Stimulated activated CD4-positive, alpha-beta T cell treated with anti-CD3 and anti-CD28 coated beads, Interleukin-4, amount 100 ng/mL, for 24 hours (primary cell): ENCODE measurements around the gene CRYBA1.
"Not testable (repeated sequence)": the region's sequence is repeated elsewhere in the genome, so short reads cannot be mapped to it uniquely, and the experiment has no call there.

Experiments used
- DNase-seq: peaks from one replicate; pipeline ENCODE4 v3.0.0-alpha.2; 2020

CRYBA1 gene

GRCh38 chr17:29238133-29238850 is 8.4 kb upstream of the CRYBA1 start:
- no peak for DNase-seq

GRCh38 chr17:29240477-29240876 is 6.2 kb upstream of the CRYBA1 start:
- no peak for DNase-seq

GRCh38 chr17:29240968-29241963 is 5.4 kb upstream of the CRYBA1 start:
- no peak for DNase-seq

- DNase-seq: no peak
Observed at GRCh38 chr17:29242051-29242450, 4.6 kb upstream of the CRYBA1 start.

DNA sequence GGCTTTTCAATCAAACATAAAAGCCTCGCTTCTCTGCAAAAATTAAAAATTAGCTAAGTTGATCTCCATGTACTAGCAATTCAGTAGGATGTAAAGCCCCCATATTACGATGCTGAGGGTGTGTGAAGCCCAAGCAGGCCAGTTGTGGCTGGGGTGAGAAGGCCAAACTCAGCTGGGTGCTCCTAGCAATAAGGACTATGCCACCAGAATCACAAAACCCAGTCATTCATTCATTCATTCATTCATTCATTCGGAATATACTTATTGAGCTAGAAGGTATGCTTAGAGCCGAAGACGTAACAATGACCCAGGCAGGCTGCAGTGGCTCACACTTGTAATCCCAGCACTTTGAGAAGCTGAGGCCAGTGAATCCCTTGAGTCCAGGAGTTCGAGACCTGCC is 3.9 kb upstream of the CRYBA1 start:
- no peak for DNase-seq

GRCh38 chr17:29243792-29244191 is 2.9 kb upstream of the CRYBA1 start:
- no peak for DNase-seq

DNA sequence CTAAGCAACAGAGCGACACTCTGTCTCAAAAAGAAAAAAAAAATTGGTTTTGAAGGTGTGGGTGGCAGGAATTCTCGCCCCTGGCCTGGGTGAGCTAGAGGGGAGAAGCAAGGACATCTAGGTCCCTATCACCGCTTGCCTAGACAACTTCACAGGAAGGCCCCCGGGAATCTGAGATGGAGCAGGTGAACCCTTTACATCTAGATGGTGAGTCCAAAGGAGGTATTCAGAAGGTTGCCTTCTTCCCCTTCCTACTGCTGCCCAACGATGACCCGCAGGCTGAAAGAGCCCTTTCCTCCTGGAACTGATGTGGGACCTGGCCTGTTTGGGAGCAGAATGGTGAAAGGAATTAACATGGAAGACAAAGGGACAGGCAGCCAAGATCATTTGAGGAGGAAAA is 1.3 kb upstream of the CRYBA1 start:
- DNase-seq: no peak

GRCh38 chr17:29247219-29247618 is 560 bp downstream of the CRYBA1 start:
- no peak for DNase-seq

- DNase-seq: no peak
Observed at GRCh38 chr17:29248845-29249244, 2.2 kb downstream of the CRYBA1 start.

GRCh38 chr17:29250666-29251065 is 4.0 kb downstream of the CRYBA1 start:
- DNase-seq: no peak

DNA sequence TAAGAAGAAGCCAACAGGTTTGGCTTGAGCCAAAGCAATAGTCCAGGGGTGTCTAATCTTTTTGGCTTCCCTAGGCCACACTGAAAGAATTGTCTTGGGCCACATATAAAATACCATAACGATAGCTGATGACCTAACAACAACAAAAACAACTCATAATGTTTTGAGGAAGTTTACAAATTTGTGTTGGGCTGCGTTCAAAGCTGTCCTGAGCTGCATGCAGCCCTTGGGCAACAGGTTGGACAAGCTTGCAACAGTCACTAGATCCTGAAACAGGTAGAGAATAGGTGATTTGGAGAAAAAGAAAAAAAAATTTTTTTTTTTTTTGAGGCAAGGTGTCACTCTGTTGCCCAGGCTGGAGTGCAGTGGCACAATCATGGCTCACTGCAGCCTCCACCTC is 4.5 kb downstream of the CRYBA1 start:
- DNase-seq: no peak

- DNase-seq: no peak
Observed at GRCh38 chr17:29252101-29252791, 5.6 kb downstream of the CRYBA1 start.

DNA sequence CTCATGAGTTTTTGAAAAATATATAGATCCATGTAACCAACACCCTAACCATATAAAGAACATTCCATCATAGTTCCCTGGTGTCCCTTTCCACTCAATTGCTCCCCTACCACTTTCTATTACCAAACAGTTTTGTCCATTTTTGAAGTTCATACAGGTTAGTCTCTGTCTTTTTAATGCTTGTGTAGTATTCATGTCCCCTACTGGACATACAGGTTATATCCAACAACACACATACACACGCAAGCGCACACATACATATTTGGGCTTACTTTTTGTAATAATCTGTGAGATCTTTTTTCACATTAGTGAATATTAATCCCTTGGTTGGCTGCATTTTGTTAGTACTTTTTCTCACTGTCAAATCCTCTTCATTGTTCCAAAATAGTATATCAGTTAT is 6.4 kb downstream of the CRYBA1 start:
- DNase-seq: no peak

DNA sequence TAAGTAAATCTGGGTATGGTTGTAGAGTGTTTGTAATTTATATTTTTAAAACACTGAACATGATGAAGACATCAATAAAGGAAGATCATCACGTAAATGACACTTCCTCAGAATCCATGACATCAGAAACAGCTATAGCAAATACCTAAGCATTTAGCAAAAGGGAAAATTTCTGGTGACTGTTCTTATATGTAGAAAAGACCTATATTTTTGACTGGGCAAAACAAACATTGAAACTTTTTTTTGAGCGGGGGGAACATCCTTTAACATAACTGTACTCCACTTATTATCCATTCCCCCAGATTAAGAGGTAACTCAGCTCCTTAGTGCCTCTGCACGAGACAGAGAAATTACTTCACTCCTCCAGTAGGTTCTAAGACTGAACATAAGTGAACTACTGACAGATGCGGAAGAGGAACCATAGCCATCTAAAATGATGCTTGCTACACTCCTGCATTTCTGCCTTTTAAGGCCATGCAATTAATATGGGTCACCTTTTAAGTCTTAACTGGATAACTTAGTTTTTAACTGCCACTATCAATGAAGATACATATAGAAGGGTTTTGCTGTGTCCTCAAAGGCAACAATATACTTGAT is 9.4 kb downstream of the CRYBA1 start:
- DNase-seq: no peak

GRCh38 chr17:29256735-29257466 is 10.2 kb downstream of the CRYBA1 start:
- DNase-seq: no peak

GRCh38 chr17:29257756-29258155 is 11.1 kb downstream of the CRYBA1 start:
- DNase-seq: no peak

DNA sequence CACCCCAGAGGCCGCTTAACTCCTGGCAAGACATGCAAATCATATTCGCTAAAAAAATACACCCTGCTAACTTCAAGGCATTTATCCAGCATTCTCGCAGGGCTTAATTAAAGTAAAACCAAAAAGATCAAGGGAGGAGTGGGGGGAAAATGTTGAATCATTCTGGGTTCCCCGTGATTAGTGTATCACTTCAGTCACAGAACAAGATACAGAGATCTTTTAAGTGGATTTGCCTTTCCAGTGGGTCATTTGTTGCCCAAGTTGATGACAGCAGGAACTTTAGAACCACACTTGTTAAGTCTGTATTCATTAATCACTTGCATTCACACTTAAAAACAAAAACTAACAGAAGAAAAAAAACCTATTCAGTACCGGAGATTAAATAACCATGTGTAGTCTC is 17.3 kb downstream of the CRYBA1 start:
- DNase-seq: no peak

DNA sequence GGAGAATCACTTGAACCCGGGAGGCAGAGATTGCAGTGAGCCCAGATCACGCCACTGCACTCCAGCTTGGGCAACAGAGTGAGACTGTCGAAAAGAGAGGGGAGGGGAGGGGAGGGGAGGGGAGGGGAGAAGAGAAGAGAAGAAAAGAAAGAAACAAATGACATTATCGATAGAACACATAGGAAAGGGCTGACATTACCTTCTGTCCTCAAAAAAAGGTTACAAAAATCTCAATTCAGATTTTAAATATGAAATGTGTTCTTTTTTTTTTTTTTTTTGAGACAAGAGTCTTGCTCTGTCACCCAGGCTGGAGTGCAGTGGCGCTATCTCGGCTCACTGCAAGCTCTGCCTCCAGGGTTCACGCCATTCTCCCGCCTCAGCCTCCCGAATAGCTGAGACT is 25.3 kb downstream of the CRYBA1 start:
- not testable (repeated sequence) for DNase-seq

GRCh38 chr17:29273924-29274323 is 27.3 kb downstream of the CRYBA1 start:
- DNase-seq: no peak

DNA sequence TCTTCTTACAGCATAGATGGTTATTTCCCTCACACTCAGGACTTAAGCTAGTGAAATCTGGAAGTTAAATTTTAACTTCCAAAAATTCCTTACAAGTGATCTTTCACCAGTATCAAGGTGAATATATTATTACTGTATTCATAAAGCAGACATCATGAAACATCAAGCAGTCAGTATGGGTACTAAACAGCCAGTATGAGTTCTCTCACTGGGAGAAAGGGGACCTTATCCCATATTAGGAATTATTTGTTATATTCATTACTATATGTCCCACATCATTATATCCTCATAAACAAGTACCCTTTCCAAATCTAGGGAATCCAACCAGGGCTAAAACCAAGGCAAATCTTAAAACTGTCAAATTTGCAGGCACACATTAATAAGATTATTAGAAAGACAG is 32.0 kb downstream of the CRYBA1 start:
- DNase-seq: no peak

DNA sequence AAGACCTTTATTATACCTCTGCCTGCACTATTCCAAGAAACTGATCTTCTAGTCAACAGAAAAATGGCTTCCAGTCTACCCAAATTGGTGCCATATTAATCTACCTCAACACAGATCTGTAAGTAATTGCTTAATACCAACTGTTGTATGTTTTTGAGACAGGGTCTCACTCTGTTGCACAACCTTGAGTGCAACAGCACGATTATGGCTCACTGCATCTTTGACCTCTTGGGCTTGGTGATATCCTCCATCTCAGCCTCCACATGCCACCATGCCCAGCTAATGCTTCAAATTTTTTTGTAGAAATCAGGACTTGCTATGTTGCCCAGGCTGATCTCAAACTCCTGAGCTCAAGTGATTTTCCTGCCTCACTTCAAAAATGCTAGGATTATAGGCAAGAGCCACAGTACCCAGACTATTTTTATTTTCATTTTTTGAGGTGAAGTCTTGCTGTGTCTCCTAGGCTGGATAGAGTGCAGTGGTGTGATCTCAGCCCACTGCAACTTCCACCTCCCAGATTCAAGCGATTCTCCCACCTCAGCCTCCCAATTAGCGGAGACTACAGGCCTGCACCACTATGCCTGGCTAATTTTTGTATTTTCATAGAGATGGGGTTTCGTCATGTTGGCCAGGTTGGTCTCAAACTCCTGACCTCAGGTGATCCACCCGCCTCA is 32.9 kb downstream of the CRYBA1 start:
- no peak for DNase-seq

DNA sequence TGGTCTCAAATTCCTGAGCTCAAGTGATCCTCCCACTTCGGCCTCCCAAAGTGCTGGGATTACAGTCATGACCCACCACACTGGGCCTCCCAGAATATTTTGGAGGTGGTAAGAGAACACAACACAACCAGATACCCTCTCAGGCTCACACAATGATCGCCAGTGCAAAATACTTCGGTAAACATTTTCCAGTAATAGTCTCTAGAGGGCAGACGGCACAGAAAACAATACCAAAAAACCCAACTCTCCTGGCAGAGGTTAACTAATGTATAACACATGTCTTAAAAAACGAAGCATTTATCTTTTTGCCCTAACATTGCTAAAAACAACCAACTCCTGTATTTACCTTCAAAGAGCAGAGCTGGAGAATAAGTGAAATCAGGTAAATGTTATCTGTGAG is 36.8 kb downstream of the CRYBA1 start:
- DNase-seq: no peak
